NCI-H748 (cell line): ENCODE data around the gene ZNF800.

ENCODE experiments used
- DNase-seq: peaks from one replicate; lab custom pipeline; 2025; ENCODE audit not compliant: unreplicated experiment; lab: John Stamatoyannopoulos, UW

ZNF800 gene

DNA sequence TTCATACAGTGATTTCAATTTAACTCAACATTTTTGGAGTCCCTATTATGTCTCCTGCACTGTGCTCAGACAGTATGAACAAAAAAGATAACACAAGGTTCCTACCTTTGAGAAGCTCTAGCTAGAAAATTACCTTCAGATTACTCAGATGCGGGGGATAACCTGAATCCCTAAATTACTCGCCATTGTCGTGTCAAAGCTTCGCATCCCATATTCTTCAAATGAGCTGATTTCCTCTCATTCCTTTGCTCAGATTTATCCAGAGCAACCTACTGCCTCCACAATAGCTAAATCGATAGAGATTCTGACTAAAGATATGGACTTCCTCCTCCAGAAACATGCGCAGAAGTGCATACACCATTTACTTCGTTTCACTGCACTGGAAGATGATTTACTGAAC, 42.6 kb downstream of the ZNF800 start:
- no peak for DNase-seq

DNA sequence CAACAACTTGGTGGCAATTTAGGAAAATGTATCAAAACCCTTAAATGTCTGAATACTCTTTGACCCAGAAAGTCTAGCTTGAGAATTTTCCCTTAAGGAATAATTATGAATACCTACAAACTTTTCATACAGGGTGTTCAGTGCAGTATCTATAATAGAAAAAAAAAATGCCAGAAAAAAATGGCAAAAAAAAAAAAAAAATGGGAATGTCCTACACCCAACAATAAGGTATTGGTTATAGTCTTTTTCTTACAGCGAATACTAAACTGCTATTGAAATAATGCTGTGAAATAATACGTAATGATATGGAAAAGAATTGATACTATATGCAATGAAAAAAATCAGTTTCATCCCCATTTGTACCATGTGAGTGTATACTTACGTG, 44.3 kb downstream of the ZNF800 start:
- DNase-seq, result no peak

DNA sequence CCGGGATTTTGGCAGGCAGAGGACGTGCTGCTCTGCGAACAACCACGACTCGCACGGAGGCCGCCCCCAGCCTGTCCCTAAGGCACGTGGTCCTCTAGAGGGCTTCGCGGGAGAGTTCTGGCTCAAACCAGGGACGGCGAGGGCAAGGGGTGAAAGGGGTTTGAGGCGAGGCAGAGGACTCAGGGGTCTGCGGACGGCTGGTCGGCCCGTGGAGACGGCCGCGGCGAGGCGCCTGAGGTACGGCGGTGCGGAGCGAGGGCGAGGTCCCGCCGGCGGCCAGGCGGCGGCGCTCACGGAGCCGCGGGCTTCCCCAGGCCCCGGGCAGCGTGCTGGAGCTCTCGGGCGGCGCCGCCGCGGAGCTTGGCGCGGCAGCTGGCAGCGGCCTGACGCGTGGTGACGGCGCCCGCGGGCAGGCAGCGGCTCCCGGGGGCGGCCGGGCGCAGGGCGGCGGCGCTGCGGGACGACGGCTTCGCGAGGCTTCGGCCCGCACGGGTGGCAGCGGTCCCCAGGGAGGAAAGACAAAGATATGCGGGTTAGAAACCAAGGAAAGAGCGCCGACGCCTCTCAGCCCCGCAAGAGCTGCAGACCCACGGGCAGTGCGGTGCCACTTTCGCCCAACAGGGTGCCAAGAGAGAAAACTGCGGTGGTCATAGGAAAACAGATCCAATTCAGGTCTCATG, 44.8 kb downstream of the ZNF800 start:
- DNase-seq, result peak; percentile 75

DNA sequence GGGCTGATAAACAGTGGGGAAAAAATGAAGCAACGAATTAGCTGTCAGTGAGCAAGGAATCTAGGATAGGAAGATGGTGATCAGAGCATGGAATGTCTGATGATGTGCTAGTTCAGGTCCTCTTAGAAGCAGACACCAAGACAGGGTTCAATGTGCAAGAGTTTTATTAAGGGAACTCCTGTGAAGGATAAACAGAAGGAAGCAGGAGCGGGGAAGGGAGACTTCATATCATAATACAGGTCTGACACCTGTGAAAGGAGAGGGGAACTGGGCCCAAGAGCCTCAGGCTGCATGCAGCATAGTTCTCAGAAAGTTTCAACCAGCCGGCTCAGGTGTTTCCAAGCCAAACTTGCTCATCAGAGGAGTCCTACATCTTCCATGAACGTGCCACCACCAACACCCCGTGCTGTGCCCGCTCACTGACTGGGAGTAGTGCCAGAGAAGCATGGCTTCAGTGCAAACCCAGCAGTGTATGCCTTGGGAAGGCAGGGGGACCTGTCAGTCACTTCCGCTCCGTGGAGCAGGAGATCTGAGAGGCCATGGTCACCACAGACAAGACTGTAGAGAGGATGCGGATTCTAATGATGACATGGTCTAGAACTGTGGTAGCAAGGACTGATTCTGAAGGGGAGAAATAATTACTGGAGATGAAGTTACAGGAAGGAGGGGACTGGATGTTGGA, 45.8 kb downstream of the ZNF800 start:
- no peak for DNase-seq

DNA sequence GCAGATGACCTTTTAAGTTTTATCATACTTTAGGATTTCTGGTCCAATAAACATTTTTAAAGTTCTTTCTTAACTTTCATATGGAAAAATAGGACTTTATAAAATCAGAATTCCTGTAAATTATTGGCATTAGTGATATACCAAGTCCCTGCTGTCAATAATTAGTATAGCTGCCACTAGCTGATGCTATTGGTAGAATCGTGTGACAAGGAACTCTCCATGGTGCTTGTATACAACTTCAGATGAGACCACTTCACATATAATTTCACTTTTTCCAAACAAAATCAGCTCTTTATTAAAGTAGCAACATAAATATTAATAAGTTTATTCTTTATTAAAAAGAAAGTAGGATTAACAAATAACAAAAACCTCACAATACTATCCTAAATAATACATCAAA, 49.9 kb downstream of the ZNF800 start:
- no peak for DNase-seq

DNA sequence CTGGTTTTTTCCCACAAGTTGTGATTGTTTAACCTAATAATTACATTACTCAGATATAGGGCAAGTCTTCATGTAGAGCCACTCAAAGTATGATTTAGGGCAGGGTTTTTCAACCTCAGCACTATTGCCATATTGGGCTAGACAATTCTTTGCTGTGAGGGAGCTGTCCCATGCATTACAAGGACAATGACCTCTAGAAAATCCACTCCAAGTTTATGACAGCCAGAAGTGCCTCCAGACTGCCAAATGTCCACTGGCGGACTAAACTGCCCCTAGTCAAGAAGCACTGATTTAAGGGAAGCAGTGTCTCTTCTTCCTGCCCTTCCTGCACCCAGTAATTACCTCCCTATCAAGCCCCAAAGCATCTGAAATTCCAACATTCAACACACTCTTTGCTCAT, 54.4 kb downstream of the ZNF800 start:
- DNase-seq, result no peak

DNA sequence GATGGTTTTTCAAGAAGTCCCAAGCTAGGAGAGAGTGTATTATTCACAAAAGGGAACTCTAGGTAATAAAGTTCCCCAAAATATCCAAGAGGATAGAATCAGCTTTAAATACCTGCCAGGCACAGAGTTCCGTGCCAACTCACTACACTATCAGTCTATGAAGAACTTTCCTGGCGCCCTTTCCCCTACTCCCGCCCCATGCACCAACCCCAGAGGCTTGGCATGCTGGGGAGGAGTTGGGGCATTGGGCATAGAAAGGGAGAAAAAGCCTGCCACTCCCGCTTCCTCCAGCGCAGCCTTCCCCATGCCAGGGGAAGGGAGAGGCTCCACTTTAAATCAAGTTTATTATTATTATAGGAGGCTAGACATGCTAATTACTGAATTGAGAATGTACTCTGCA, 54.9 kb downstream of the ZNF800 start:
- DNase-seq, result no peak

DNA sequence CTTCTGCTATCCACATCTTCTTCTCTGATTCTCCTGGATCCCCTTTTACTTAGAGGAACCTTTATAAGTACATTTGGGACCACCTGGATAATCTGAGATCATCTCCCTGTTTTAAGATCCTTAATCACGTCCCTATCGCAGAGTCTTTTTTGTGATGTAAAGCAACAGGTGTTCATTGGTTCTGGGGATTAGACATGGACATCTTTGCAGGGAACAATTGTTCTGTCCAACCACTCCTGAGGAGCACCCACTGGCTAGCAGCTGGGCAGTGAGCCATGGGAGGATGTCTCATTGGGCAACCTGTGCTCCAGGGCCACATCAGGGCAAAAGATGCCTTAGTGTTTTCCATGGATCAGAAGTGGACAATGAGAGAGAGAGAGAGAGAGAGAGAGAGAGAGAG, 56.0 kb downstream of the ZNF800 start:
- no peak for DNase-seq

DNA sequence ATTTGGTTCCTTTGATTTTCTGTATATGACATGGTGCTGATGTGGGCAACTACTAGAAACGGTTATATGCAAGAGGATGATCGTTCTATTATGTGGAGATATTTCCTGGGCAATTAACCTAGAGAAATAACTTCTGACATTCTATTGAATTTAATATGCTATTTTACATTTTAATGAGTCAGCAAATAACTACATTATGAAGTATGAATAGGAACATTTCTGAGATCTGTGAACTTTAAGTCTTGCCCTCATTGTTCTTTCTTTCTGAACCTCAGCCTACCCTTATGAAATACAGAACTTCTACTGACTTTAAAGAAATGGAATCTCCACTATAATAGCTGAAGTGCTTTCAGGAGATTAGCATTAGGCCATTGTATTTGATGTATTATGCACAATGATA, 59.6 kb downstream of the ZNF800 start:
- DNase-seq, result no peak

DNA sequence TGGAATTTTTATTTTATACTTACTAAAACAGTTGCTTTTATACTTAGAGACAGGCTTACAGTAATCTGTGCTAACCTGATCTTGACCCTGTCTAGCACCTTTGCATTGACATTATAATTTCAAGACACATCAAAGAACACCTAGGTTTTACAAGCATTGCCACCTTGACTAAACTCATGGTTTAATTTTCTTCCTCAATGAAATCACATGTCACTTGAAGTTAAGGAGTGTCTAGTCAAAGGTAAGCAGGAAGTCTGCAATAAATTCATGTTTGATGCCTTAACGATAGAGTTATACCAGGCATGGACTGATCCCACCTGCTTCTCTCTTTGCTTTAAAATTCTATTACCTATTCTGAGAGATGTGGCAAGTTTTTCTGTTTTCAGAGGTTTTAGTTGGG, 62.4 kb downstream of the ZNF800 start:
- no peak for DNase-seq

DNA sequence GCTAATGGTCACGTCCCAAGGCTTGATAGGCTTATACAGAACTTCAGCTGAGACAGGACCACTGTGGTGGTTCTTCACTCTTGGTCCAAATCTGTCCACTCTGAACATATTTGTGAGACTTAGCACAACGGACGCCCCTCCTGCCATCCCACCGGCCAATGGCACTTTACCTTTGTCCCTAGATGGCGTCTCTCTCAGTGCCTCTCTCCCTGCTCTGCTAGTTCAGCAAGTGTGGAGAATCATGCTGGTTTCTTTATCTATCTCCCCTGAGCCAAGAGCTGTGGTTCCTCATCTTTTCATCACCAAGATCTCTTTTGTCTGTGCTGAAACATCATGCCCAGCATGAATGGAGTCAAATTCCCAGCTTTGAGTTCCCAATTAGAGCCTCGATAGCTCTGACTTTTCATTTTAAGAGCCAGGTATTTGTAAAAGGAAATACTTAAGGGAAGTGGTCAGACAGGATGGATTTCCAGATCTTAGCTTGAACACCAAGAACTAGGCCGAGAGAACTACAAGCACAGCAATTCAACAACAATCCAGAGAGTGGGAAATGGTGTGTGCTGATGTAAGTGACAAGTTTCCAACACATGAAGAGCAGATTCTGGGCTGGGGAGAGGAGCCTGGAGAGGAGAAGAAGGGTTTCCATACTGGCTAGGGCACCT, 69.5 kb downstream of the ZNF800 start:
- DNase-seq, result no peak

DNA sequence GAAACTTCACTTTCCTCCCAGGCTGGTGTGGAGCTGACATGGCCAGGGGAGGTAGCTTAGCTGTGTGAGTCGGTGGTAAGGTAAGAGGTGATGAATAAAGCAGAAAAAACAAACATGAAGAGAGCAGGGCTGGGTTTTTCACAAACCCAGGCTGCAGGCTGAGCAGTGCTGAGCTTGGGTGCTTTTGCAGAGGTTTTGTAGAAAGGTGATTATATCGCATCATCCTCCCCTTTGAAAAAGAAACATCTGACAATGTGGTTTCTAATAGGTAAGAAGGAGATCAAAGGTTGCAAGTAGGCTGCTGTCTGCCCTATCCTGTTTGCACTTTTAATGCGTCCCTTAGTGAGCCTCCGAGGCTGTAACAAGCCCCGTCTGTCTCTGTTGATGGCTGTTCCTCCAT, 70.2 kb downstream of the ZNF800 start:
- peak; percentile 11 for DNase-seq

DNA sequence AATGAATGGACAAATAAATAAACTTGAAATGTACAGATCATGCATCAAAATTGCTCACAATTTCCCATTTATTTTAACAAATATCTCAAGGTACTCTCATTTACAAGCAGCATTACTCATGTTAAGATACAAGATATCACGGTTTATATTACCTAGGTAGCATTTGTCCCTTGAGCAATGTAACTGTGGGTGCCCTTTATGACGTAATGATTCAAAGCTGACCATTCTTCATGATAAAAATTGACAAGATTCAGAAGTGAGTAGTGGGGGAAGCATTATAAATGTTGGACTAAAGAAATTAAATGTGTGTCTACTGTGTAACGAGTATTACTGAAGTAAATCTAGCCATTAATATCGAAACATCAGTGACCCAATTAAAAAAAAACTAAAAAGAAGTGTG, 71.5 kb downstream of the ZNF800 start:
- DNase-seq, result no peak
